GM19099 (cell line): ENCODE measurements around the gene PCNP.

Experiments
- POLR2A ChIP-seq: IDR thresholded peaks from 3 replicates; pipeline ENCODE4 v1.6.1; 2011; ENCODE audit warnings: low read depth; ENCODE audit not compliant: insufficient read length; ENCODE audit errors: extremely low read depth

PCNP gene

GRCh38 chr3:101549473-101549872 lies 24.5 kb upstream of the PCNP start:
- no peak for TF ChIP-seq POLR2A

GRCh38 chr3:101556064-101556463 lies 17.9 kb upstream of the PCNP start:
- no peak for TF ChIP-seq POLR2A

GRCh38 chr3:101561630-101562328 lies 12.2 kb upstream of the PCNP start, which contains the start of gene TRMT10C:
Gene TRMT10C (plus strand): TSS chr3:101561868. CDS start chr3:101564782, 2,914 bp downstream.
- TF ChIP-seq POLR2A = peak; percentile 93

GRCh38 chr3:101567528-101568317 lies 6.3 kb upstream of the PCNP start:
- TF ChIP-seq POLR2A = no peak

GRCh38 chr3:101571028-101571895 lies 2.7 kb upstream of the PCNP start:
- no peak for TF ChIP-seq POLR2A

GRCh38 chr3:101574388-101575112 lies 570 bp downstream of the PCNP start:
- TF ChIP-seq POLR2A = no peak

GRCh38 chr3:101577286-101577685 lies 3.3 kb downstream of the PCNP start:
- no peak for TF ChIP-seq POLR2A

- no peak for TF ChIP-seq POLR2A
Measured at GRCh38 chr3:101588616-101589015, 14.6 kb downstream of the PCNP start.

- TF ChIP-seq POLR2A = no peak
Measured at GRCh38 chr3:101591071-101591470, 17.1 kb downstream of the PCNP start.

GRCh38 chr3:101602731-101603130 lies 28.8 kb downstream of the PCNP start:
- TF ChIP-seq POLR2A = no peak

GRCh38 chr3:101603184-101603583 lies 29.2 kb downstream of the PCNP start:
- TF ChIP-seq POLR2A = no peak

- TF ChIP-seq POLR2A = no peak
Measured at GRCh38 chr3:101611023-101611422, 37.0 kb downstream of the PCNP start.

- TF ChIP-seq POLR2A = no peak
Measured at GRCh38 chr3:101615525-101615924, 41.5 kb downstream of the PCNP start.

GRCh38 chr3:101617478-101617877 lies 43.5 kb downstream of the PCNP start:
- no peak for TF ChIP-seq POLR2A
